Measurements from ENCODE around the gene SEMA5A.

DNA sequence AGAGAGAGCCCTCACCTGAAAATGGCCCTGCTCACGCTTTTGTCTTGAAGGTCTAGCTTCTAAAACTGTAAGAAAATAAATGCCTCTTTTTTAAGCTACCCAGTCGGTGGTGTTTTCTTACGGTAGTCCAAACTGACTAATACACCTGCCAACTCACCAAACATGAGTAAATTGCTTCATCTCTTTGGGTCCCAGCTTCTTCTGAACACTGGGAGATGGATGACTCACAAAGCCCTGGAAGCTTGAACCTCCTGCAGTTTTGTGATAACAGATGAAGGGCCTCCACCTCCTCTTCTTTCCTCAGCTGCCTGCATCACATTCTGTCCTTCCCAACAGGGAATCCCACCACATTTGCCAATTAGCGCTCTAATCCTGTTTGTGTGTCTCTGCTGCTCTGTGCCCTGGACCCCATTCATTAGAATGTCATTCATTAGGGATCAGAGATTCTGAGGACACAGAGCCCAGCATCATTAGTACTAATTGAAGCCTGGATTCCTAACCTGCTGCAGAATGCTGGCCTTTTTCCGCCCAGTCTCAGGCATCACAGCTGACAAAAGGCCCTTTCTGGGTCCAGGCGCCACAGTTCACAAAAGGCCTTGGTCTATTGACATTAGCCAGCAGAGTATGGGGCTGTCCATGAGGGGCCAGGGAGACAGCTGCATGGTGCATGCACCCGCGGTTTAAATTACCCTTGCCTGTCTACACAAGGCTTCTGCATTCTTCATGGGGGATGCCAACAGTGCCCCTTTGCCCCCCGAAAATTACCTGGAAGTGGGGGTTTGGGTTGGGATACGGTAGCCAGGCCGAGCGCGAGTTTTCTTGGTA lies 349.3 kb downstream of the SEMA5A start:
- TF ChIP-seq TAF1 (IDR thresholded peaks at IDR 0.05; ENCODE audit: borderline replicate concordance, insufficient read depth, low read length) (no peak), POLR2AphosphoS5 (IDR thresholded peaks at IDR 0.05; ENCODE audit: low read depth, low read length) (no peak), SIN3A (IDR thresholded peaks at IDR 0.05; ENCODE audit: borderline replicate concordance, insufficient read depth, low read length) (no peak), FOXP2 (optimal IDR thresholded peaks at IDR 0.05; ENCODE audit: borderline replicate concordance, extremely low read depth, extremely low read length, insufficient read depth) (no peak)
- TF ChIP-seq, protein P1, sequence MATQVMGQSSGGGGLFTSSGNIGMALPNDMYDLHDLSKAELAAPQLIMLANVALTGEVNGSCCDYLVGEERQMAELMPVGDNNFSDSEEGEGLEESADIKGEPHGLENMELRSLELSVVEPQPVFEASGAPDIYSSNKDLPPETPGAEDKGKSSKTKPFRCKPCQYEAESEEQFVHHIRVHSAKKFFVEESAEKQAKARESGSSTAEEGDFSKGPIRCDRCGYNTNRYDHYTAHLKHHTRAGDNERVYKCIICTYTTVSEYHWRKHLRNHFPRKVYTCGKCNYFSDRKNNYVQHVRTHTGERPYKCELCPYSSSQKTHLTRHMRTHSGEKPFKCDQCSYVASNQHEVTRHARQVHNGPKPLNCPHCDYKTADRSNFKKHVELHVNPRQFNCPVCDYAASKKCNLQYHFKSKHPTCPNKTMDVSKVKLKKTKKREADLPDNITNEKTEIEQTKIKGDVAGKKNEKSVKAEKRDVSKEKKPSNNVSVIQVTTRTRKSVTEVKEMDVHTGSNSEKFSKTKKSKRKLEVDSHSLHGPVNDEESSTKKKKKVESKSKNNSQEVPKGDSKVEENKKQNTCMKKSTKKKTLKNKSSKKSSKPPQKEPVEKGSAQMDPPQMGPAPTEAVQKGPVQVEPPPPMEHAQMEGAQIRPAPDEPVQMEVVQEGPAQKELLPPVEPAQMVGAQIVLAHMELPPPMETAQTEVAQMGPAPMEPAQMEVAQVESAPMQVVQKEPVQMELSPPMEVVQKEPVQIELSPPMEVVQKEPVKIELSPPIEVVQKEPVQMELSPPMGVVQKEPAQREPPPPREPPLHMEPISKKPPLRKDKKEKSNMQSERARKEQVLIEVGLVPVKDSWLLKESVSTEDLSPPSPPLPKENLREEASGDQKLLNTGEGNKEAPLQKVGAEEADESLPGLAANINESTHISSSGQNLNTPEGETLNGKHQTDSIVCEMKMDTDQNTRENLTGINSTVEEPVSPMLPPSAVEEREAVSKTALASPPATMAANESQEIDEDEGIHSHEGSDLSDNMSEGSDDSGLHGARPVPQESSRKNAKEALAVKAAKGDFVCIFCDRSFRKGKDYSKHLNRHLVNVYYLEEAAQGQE (IDR thresholded peaks at IDR 0.05; ENCODE audit: insufficient read depth in 1 of 2, low read depth in 2 of 2, low read length in 2 of 2): no peak
